IPS DF 4.7 (cell line): Measurements from ENCODE around the gene HMX1.

Experiments used
- DNase-seq: peaks from one replicate; pipeline ENCODE4 v3.0.0-alpha.2; 2013; ENCODE audit warnings: low spot score; ENCODE audit errors: extremely low read depth

The HMX1 gene

GRCh38 chr4:8869002-8869897, 2.4 kb downstream of the HMX1 start:
- DNase-seq: no peak

- DNase-seq: no peak
Measured at GRCh38 chr4:8868321-8869001, 3.2 kb downstream of the HMX1 start.

GRCh38 chr4:8867624-8868320, 3.9 kb downstream of the HMX1 start:
- DNase-seq: no peak

DNA sequence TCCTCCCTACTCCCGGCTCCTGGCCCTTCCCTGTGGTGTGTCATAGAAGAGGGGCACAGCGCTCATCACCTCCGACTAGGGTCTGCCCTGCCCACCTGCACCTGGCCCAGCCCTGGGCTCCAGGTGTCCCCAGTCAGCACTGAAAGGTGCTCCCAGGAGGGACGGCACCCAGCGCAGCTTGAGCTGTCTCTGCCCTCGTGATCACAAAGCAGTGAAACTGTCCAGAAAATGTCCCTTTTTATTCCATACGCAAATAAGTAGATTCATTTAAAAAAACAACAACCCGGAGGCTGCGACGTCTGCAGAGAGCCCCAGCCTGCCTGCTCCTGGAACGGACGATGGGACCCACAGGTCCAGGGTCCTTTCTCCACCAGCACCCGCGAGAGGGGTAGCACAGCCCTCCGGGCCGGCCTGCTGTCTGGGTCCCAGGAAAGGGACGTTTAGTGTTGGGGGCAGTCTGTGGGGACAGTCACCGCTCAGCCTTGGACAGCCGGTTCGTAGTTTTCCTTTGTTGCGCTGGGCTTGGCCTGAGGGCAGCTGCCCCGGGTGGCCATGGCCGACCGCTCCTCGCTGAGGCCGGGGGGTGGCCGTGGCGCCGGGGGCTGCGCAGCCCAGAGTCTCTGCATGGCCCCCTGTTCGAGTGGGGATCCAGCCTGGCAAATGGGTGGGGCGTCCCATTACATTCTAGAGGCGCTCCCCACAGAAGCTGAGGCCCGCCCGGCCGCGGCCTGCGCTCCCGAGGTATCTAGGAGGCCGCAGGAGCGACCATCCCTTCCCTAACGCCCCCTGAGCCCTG, 4.6 kb downstream of the HMX1 start:
- DNase-seq: no peak

DNA sequence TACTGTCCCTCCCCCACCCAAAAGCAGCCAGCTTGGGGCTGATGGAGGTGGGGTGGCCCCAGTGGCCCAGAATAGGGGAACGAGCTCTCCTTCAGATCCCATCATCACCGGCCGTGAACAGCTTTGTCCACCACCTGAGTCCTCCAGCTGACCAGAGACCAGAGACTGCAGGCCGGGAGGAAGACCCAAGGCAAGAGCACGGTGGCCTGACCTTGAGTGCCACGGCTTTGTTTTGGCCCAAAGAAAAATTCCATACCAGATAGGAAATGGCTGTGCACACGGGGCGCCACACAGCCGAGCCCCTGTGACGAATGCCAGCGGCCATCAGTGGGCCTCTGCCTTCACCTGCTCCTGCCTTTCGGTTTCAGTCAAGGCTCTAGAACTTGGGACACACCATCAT, 5.2 kb downstream of the HMX1 start:
- no peak for DNase-seq

DNA sequence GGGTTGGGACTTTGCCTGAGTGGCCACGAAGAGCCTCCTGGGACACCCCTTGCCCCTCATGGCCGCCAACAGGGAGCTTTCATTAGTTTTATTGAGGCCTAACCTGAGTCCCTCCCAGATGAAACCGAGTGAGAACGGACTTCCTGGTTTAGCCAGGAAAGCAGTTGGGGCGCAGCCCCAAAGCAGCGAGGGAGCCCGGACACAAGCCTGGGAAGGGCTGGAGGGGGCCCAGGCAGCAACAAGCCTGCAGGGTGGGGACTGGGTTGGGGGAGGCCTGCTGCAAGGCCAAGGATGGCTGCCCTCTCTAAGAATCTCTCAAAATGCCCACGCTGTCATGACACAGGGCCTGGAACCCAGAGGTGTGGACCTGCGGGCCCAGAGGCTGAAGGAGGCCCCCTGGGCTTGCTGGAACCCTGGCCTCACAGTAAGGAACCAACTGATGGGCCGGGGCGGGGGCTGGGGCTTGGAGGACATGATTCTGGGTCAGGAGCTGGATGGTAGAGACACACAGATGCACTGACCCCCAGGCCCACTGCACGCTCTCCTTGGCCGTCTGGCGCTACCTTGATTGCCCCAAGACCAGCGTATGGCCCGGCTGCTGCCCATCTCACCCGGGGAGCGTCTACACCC, 5.8 kb downstream of the HMX1 start:
- DNase-seq: no peak

GRCh38 chr4:8864912-8865680, 6.5 kb downstream of the HMX1 start:
- DNase-seq: no peak

GRCh38 chr4:8863686-8864682, 7.7 kb downstream of the HMX1 start:
- DNase-seq: no peak

DNA sequence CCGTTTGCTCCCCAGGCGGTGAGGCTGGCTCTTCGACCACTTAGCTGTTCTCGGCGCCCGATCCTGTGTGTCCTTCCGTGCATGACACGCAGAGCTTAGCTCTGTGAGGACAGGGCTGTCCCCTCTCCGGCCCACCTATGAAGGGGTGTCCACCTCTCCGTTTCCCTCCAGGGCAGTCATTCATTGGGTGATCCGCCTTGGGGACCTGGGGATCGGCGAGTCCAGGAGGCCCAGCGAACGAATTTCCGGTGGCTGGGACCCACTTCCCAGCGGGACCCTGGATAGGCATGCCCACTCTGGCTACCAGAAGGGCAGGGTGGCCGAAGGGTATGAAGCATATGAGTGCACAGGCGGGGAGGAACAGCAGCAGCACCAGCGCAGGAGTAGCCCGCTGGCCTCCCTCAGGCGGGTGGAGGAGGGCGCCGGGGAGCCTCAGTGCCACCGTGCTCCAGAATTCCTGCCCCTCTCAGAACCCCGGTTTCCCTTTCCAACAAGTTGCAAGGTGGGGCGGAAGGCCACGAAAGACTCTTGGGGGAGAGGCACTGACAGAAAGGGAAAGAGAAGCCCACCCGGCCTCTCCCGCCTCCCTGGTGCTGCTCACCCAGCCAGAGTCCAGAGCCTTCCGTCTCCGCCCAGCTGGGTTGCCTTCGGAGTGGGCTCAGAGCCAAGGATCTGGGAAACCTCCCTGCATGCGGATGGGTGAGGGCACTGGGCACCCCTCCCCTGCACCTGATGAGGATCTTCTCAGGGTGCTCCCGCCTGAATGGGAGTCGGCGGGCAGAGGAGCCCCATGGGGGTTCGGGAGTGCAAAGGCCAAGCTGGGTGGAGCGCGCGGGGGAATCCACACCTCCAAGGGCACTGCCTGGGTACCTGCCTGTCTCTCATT, 8.6 kb downstream of the HMX1 start:
- DNase-seq: no peak

- no peak for DNase-seq
Measured at GRCh38 chr4:8862334-8862733, 9.3 kb downstream of the HMX1 start.

- no peak for DNase-seq
Measured at GRCh38 chr4:8861576-8862295, 9.9 kb downstream of the HMX1 start.

GRCh38 chr4:8860892-8861575, 10.6 kb downstream of the HMX1 start:
- no peak for DNase-seq

DNA sequence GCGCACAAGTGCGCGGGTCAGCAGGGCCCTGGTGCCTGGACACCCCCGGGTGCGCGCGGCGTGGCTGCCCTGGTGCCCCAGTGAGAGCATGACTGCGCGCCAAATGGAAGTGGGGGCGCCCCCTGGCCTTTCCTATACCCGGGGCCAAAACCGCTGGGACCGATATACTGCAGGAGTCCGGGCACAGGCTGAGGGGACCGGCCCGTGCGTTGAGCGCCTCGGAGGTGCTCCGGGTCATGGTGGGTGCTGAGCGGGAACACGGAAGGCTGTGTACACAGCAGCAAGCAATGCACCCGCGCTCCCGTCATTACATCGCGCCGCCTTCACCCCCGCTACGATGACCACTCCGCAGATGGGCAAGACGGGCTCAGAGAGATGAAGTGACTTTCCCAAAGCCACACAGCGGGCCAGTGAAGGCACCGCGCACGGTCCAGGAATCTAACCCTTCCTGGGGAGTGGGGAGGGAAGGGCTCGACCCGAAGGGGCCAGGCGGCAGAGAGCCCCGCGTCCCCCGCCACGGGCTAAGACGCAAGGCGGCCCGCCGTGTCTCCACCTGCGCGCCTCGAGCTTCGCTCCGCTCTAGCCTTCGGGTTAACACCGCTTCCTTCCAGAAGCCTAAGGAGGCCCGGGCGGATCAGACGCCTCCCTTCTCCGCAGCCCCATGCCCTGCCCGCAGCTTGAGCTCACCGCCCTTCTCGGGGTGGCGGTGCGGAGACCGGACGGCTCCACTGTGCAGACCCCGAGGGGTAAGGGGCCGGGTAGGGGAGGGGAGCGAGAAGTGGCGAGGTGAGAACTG, 11.3 kb downstream of the HMX1 start:
- DNase-seq: no peak

DNA sequence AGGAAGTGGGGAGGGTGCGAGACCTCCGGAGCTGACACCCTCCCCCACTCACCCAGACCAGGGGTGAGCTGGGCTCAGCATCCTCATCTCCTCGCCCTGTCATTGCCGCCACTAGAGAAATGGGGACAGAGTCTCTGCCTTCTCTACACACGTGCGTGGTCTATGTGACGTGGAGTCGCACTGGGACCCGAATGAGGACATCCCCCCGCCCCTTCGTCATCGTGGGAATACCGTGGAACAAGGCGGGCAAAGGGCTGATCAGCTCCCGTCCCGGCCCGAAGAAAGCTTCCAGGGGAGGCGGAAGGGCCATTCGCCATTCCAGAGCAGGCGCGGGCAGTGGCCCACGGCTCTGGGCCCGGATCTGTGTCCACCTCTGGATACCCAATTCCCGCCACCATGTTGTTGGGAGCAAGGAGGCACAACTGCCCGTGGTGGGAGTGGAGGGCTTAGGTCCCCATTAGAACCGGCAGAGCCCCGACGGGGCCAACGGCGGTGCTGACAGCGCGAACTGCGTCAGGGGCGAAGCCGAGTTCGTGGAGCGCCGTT, 12.0 kb downstream of the HMX1 start:
- DNase-seq: no peak

- no peak for DNase-seq
Measured at GRCh38 chr4:8858701-8859210, 12.9 kb downstream of the HMX1 start.
